Stimulated activated naive B cell treated with anti-CD40 and anti-IgM and Interleukin-4, amounts not matched to agents 10 μg/mL and 1 μg/mL and 100 μg/mL, for 72 hours (primary cell): Measurements from ENCODE around the gene CHPF.

Experiments
- ATAC-seq, 2 donors: fragments of 150-1000 bp; cut with Tn5 transposase; replicated peaks; 2 replicates each; pipeline ENCODE4 v1.10.0; 2021; ENCODE audit warnings: moderate library complexity in 1 of 2
- DNase-seq: peaks from one replicate; pipeline ENCODE4 v3.0.0; 2021
- H3K27ac Mint-ChIP-seq: one replicate; pipeline ENCODE4 v1.8.0; 2022; ENCODE audit warnings: mild to moderate bottlenecking, mixed read lengths
- H3K27me3 Mint-ChIP-seq, 2 donors: one replicate each; pipeline ENCODE4 v1.8.0; 2022; ENCODE audit warnings: mixed read lengths in 2 of 2
- H3K36me3 Mint-ChIP-seq, 2 donors: one replicate each; pipeline ENCODE4 v1.8.0; 2022; ENCODE audit warnings: mixed read lengths in 2 of 2, mild to moderate bottlenecking in 1 of 2
- H3K4me1 Mint-ChIP-seq, 2 donors: one replicate each; pipeline ENCODE4 v1.8.0; 2022; ENCODE audit warnings: mixed read lengths in 2 of 2, mild to moderate bottlenecking in 1 of 2
- H3K4me3 Mint-ChIP-seq, 2 donors: one replicate each; pipeline ENCODE4 v1.8.0; 2022; ENCODE audit warnings: mild to moderate bottlenecking in 2 of 2, mixed read lengths in 2 of 2, moderate library complexity in 1 of 2
- H3K9me3 Mint-ChIP-seq, 2 donors: one replicate each; pipeline ENCODE4 v1.8.0; 2022; ENCODE audit warnings: mixed read lengths in 2 of 2, mild to moderate bottlenecking in 1 of 2

CHPF gene

GRCh38 chr2:219571311-219572236 lies 28.0 kb upstream of the CHPF start, which contains the start of gene OBSL1:
OBSL1 (minus strand) TSS chr2:219571539; CDS start chr2:219571232, 307 bp downstream.
- peaks cover 0 to 7% of the 10 kb centered on the region in 2 donors for H3K4me1 Mint-ChIP-seq
- H3K36me3 Mint-ChIP-seq: no peaks in the 10 kb centered on the region
- ATAC-seq: peak; percentile 28 to 29
- no peaks in the 10 kb centered on the region for H3K9me3 Mint-ChIP-seq
- H3K27me3 Mint-ChIP-seq: peaks cover 63 to 79% of the 10 kb centered on the region in 2 donors
- no peak within 1 kb of the TSS for H3K27ac Mint-ChIP-seq
- H3K4me3 Mint-ChIP-seq: peak within 1 kb of the TSS; percentile 48 to 55
- no peak for DNase-seq

GRCh38 chr2:219570924-219571310 lies 27.3 kb upstream of the CHPF start:
- DNase-seq (no peak), ATAC-seq (peak; percentile 11 to 15)
- peaks cover 60 to 78% of the 10 kb centered on the region in 2 donors for H3K27me3 Mint-ChIP-seq
- H3K27ac Mint-ChIP-seq: no peak overlapping the region
- H3K4me1 Mint-ChIP-seq: peaks cover 0 to 7% of the 10 kb centered on the region in 2 donors
- no peaks in the 10 kb centered on the region for H3K9me3 Mint-ChIP-seq
- H3K36me3 Mint-ChIP-seq: no peaks in the 10 kb centered on the region
- peak overlapping the region; percentile 48 to 55 for H3K4me3 Mint-ChIP-seq

GRCh38 chr2:219570194-219570923 lies 26.8 kb upstream of the CHPF start:
- peaks cover 57 to 76% of the 10 kb centered on the region in 2 donors for H3K27me3 Mint-ChIP-seq

GRCh38 chr2:219569635-219570034 lies 26.0 kb upstream of the CHPF start:
- H3K27ac Mint-ChIP-seq: no peak overlapping the region
- no peaks in the 10 kb centered on the region for H3K9me3 Mint-ChIP-seq
- H3K4me3 Mint-ChIP-seq: no peak overlapping the region
- H3K36me3 Mint-ChIP-seq: no peaks in the 10 kb centered on the region
- no peak for ATAC-seq
- peaks cover 51 to 70% of the 10 kb centered on the region in 2 donors for H3K27me3 Mint-ChIP-seq
- H3K4me1 Mint-ChIP-seq: peaks cover 0 to 7% of the 10 kb centered on the region in 2 donors
- no peak for DNase-seq

More at GRCh38 chr2:219570194-219570923, 26.8 kb upstream of the CHPF start:
- H3K36me3 Mint-ChIP-seq: no peaks in the 10 kb centered on the region
- no peak for DNase-seq
- H3K9me3 Mint-ChIP-seq: no peaks in the 10 kb centered on the region
- no peak overlapping the region for H3K27ac Mint-ChIP-seq
- peak; percentile 18 to 28 for ATAC-seq
- H3K4me3 Mint-ChIP-seq: peak overlapping the region; percentile 29 to 55
- peaks cover 0 to 7% of the 10 kb centered on the region in 2 donors for H3K4me1 Mint-ChIP-seq

GRCh38 chr2:219569041-219569440 lies 25.4 kb upstream of the CHPF start:
- H3K27ac Mint-ChIP-seq: no peak overlapping the region
- H3K9me3 Mint-ChIP-seq: peaks cover 0 to 2% of the 10 kb centered on the region in 2 donors
- H3K4me1 Mint-ChIP-seq: peaks cover 0 to 7% of the 10 kb centered on the region in 2 donors
- DNase-seq (no peak), ATAC-seq (no peak)
- H3K36me3 Mint-ChIP-seq: no peaks in the 10 kb centered on the region
- H3K4me3 Mint-ChIP-seq: no peak overlapping the region
- H3K27me3 Mint-ChIP-seq: peaks cover 55 to 71% of the 10 kb centered on the region in 2 donors

- no peak overlapping the region for H3K27ac Mint-ChIP-seq
- DNase-seq: no peak
- no peak overlapping the region for H3K4me3 Mint-ChIP-seq
- H3K4me1 Mint-ChIP-seq: peaks cover 0 to 7% of the 10 kb centered on the region in 2 donors
- ATAC-seq: no peak
- peaks cover 0 to 2% of the 10 kb centered on the region in 2 donors for H3K9me3 Mint-ChIP-seq
- no peaks in the 10 kb centered on the region for H3K36me3 Mint-ChIP-seq
- H3K27me3 Mint-ChIP-seq: peaks cover 56 to 61% of the 10 kb centered on the region in 2 donors
Measured at GRCh38 chr2:219567791-219568361, 24.3 kb upstream of the CHPF start.

GRCh38 chr2:219567131-219567530 lies 23.5 kb upstream of the CHPF start:
- Mint-ChIP-seq H3K4me3 (no peak overlapping the region), H3K4me1 (peaks cover 0 to 6% of the 10 kb centered on the region in 2 donors), H3K36me3 (no peaks in the 10 kb centered on the region), H3K9me3 (peaks cover 0 to 2% of the 10 kb centered on the region in 2 donors), H3K27me3 (peaks cover 59 to 61% of the 10 kb centered on the region in 2 donors), H3K27ac (no peak overlapping the region)
- no peak for ATAC-seq
- DNase-seq: no peak

GRCh38 chr2:219566640-219567039 lies 23.0 kb upstream of the CHPF start:
- H3K4me3 Mint-ChIP-seq: no peak overlapping the region
- peaks cover 56 to 59% of the 10 kb centered on the region in 2 donors for H3K27me3 Mint-ChIP-seq
- ATAC-seq: no peak
- H3K9me3 Mint-ChIP-seq: peaks cover 0 to 2% of the 10 kb centered on the region in 2 donors
- peaks cover 0 to 2% of the 10 kb centered on the region in 2 donors for H3K4me1 Mint-ChIP-seq
- DNase-seq: no peak
- H3K27ac Mint-ChIP-seq: no peak overlapping the region
- H3K36me3 Mint-ChIP-seq: no peaks in the 10 kb centered on the region

GRCh38 chr2:219565130-219566080 lies 21.8 kb upstream of the CHPF start:
- DNase-seq (no peak), ATAC-seq (no peak)
- no peak overlapping the region for H3K4me3 Mint-ChIP-seq
- no peaks in the 10 kb centered on the region for H3K36me3 Mint-ChIP-seq
- peaks cover 60 to 68% of the 10 kb centered on the region in 2 donors for H3K27me3 Mint-ChIP-seq
- no peaks in the 10 kb centered on the region for H3K4me1 Mint-ChIP-seq
- H3K9me3 Mint-ChIP-seq: peaks cover 0 to 2% of the 10 kb centered on the region in 2 donors
- H3K27ac Mint-ChIP-seq: no peak overlapping the region

GRCh38 chr2:219563271-219563928 lies 19.8 kb upstream of the CHPF start:
- Mint-ChIP-seq H3K36me3 (no peaks in the 10 kb centered on the region), H3K4me3 (no peak overlapping the region), H3K27ac (peak overlapping the region; percentile 15), H3K9me3 (peaks cover 0 to 2% of the 10 kb centered on the region in 2 donors), H3K4me1 (no peaks in the 10 kb centered on the region), H3K27me3 (peaks cover 55 to 58% of the 10 kb centered on the region in 2 donors)
- ATAC-seq (no peak), DNase-seq (no peak)

GRCh38 chr2:219562049-219563020 lies 18.7 kb upstream of the CHPF start:
- Mint-ChIP-seq H3K27me3 (peaks cover 54 to 56% of the 10 kb centered on the region in 2 donors), H3K9me3 (peaks cover 0 to 2% of the 10 kb centered on the region in 2 donors), H3K36me3 (no peaks in the 10 kb centered on the region), H3K4me1 (no peaks in the 10 kb centered on the region), H3K4me3 (no peak overlapping the region), H3K27ac (no peak overlapping the region)
- no peak for ATAC-seq
- DNase-seq: no peak
